GM10847 (cell line): ENCODE data around the gene APLP1.

Experiments used
- POLR2A ChIP-seq: IDR thresholded peaks from 2 replicates; pipeline ENCODE4 v1.6.1; 2011; ENCODE audit not compliant: insufficient read length; ENCODE audit errors: extremely low read depth

The APLP1 gene

DNA sequence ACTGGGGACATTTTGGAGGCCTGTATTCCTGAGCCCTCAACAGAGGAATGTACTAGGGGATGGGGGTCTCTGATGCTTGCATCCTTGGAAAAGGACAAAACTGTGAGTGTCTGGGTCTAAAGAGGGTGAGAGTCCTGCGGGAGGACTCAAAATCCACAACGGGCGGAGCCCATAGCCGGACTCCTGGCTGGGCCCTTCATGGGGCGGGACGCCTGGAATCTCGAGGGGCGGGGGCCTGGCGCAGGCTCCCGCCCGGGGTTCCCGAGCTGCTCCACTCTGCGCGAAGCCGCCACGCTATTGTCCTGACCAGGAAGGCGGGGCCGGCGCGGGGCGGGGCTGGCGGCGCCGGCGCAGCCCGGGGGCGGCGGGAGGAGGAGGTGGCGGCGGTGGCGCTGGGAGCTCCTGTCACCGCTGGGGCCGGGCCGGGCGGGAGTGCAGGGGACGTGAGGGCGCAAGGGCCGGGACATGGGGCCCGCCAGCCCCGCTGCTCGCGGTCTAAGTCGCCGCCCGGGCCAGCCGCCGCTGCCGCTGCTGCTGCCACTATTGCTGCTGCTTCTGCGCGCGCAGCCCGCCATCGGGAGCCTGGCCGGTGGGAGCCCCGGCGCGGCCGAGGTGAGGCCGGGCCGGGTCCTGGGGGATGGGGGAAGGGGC, at the start of gene APLP1:
Gene APLP1 (plus strand): TSS at position 403 of the 651 bp plus-strand sequence. CDS start 63 bp downstream, at position 466.
- TF ChIP-seq POLR2A, result no peak

DNA sequence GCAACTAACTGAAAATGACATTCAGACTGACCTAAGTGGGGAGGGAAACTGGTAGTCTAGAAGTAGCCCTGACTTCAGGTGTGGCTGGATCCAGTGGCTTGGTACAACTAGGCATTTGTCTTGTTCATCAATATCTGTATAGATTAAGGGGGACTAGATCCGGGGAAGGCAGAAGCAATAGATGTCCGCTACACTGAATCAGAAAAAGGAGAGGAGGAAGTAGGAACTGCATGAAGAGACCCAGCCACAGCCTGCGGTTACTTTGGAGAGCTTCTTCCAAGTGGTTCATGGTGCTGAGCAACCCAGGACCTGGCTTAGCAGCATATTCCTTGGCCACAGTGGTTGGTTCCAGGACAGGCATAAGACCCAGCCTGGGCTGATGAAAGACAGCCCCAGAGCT, 45.8 kb upstream of the APLP1 start:
- TF ChIP-seq POLR2A, result no peak

- TF ChIP-seq POLR2A, result no peak
Measured at GRCh38 chr19:35824150-35824549, 44.2 kb upstream of the APLP1 start.

DNA sequence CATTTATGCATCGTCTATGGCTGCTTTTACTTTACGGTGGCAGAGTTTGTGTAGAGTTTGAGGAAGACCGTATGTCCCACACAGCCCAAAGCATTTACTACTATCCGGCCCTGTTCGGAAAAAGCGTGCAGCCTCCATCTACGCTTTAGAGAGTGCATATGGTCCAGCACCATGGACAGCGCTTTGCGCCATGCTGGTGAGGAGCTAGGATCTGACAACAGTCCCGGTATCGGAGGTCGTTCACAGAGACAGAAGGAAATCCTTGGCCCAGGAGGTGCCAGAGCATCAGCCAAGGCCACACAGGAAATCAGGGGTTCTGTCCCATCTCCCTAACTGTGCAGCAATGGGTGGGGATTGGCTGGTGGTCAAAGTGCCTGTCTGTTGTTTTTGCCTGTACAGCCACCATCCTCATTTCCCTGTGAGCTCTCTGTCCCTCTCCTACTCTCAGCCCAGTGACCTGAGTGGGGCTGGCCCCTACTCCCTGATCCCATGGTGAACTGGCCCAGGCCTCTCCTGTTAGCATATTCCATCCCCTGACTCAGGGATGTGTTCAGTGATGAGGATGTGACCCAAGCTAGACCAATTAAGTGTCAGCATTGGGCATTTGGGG, 39.6 kb upstream of the APLP1 start:
- TF ChIP-seq POLR2A, result no peak

DNA sequence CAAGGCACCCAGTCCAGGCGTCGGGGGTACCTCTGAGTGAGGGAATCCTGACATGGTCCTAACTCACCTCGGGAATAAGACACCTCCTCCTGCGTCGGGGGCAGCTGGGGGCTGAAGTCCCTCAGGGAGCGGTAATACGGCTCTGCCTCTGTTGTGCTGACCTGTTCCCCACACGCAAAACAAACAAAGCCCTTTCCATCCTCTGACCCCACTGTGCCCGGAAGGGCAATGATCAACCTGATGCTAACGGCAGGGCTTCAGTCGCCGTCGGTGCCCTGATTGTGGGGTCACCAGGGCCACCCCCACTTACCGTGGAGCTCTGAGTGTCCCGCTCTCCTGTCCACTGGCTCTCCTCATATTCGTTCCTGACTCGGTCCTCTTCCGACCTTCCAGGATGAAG, 37.4 kb upstream of the APLP1 start:
- TF ChIP-seq POLR2A, result no peak

- no peak for TF ChIP-seq POLR2A
Measured at GRCh38 chr19:35832054-35832453, 36.3 kb upstream of the APLP1 start.

GRCh38 chr19:35833972-35834371, 34.4 kb upstream of the APLP1 start:
- no peak for TF ChIP-seq POLR2A

- no peak for TF ChIP-seq POLR2A
Measured at GRCh38 chr19:35841961-35842595, 26.3 kb upstream of the APLP1 start.

DNA sequence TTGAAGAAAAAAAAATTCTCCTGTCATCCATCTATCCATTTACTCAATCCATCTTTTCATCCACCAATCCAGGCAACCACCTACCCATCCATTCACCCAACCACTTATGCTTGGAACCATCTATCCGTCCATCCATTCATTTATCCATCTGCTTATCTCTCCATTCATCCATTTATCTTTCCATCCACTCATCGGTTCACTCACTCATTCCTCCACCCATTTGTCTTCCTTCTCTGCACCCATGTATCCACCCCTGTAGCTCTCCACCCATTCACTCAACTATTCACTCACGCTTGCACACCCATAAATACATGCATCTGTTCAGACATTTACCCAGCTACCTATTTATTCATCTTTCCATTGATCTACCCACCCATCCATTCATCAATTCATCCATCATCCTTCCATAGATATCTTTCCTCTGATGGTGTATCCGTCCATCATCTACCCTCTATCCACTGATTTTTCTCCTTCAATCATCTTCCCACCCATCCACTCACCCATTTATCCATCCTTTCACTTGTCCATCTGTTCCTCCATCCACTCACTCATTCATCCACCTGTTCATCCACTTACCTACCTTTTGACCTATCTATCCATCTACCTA, 25.6 kb upstream of the APLP1 start:
- TF ChIP-seq POLR2A, result no peak

DNA sequence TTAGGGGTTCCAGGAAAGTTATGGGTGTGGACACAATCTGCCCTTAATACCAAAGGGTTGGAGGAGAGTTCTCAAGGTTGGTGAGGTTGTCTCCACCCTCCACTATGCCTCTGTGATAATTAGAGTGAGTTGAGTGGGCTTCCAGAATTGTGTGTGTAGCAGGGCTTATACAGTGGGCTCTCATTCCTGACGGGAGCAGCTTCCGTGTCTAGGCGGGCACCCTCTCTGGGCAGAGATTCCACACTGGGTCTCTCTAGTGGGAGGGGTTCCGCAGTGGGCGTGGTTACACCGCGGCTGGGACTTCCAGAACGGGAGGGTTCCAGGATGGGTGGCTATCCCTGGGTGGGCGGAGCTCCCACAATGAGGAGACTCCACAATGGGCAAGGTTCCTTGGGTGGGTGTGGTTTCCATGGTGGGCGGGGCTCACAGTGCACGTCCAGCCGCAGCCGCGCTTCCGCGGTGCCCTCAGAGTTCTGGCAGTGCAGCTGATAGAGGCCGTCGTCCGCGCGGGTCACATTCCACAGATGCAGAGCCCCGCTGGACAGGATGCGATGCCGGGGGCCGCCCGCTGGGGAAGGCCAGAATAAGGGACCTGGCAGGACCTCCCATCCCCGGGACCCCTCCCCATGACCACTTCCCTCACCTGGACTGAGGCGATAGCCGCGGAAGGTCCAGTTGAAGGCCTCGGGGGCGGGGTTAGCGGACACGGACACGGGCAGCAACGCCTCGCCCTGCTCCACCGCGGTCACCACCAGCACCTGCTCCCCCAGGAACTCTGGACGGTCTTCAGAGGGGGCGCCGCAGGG, 24.5 kb upstream of the APLP1 start:
- no peak for TF ChIP-seq POLR2A

DNA sequence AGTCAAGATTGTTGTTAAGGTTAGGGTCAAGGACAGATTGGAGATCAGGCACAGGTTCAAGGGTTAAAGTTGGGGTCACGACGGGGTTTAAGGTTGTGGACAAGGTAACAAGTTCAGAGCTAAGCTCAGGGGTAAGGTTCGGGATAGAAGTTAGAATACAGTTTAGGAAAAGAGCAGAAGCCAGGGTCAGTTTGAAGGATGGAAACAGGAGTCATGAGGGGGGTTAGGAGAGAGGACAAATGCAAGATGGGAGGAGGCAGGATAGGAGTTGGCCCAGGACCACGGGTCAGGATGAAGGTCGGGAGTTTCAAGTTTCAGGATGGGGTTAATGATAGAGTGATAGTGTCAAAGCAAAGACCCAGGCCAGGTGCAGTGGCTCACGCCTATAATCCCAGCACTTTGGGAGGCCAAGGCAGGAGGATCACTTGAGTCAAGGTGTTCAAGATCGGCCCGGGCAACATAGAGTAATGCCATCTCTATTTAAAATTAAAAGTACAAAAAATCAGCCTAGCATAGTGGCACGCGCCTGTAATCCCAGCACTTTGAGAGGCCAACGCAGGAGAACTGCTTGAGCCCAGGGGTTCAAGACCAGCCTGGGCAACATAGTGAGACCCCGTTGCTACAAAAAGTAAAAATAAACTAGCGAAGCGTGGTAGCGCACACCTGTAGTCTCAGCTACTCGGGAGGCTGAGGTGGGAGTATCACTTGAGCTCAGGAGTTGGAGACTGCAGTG, 23.7 kb upstream of the APLP1 start:
- no peak for TF ChIP-seq POLR2A

DNA sequence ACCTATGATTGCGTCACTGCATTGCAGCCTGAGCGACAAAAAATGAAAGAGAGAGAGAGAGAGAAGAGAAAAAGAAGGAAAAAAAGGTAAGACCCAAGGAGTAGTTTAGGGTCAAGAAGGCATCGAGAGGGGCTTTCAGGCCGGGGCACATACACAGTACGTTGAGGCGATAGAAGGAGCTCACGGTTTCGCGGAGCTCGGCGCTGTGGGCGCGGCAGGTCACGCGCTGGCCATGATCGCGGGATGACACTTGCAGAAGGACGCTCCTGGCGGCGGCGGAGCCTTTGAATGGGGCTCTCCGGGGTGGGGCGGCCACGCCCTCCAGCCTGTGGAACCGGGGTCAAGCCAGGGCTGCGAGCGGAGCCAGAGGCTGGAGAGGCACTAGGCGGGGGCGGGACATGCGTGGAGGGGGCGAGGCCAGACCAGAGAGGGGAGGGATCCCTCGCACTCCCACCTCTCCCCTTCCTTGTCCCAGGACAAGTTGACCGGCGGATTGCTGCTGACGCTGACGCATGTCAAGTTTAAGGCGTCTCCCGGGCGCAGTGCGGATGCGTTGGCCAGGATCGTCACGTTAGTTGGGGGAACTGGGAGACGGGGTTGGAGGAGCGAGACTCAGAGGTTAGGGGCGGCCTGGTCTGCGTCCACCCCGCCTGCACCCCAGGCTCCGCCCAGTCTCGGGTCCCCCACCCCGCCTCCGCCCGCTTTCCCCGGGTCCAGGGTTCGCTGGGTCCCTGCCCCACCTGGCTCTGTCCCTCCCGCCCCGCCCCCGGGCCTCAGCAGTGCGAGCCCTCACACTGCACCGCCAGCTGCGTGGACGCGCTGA, 22.9 kb upstream of the APLP1 start:
- TF ChIP-seq POLR2A, result no peak

DNA sequence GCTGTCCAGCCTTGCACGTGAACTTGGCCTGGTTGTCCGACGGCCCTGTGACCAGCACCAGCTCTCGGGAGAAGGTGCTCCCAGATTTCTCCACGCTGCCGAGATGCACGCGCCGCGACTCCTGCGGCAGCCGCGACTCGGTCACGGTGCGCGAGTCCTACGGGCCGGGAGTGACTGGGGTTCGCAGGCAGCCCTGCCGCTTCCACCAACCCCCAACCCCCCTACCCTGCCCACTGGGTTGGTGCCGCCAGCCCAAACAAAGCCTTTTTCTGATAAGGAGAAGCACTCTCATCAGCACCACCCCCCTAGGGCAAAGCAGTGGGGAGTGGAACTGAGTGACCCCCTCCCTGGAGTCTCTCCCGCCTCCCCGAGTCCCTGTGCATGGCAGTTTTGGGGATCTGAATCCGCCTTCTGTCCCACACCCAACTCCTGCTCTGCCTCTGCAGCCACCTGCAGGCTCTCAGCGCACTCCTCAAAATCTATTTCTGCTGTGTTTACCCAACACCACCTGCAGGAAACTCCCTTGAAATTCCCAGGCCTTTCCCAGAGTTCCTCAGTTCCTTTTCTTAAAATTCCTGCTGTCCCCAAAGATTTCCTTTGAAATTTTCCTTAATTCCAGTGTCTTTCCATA, 22.2 kb upstream of the APLP1 start:
- no peak for TF ChIP-seq POLR2A
